ENCODE data around the gene TPCN1.

TPCN1 gene

GRCh38 chr12:113224955-113225354 lies 3.7 kb downstream of the TPCN1 start:
- no peak for DNase-seq (ENCODE audit: low read depth in 2 of 2)

- DNase-seq (ENCODE audit: low read depth in 2 of 2) = no peak
These were observed 5.7 kb downstream of the TPCN1 start for GRCh38 chr12:113226696-113227568.

GRCh38 chr12:113227686-113228391 lies 6.6 kb downstream of the TPCN1 start:
- no peak for DNase-seq (ENCODE audit: low read depth in 2 of 2)

- DNase-seq (ENCODE audit: low read depth in 2 of 2) = no peak
These were observed 7.2 kb downstream of the TPCN1 start for GRCh38 chr12:113228394-113229028.

GRCh38 chr12:113230315-113231234 lies 9.3 kb downstream of the TPCN1 start:
- DNase-seq (ENCODE audit: low read depth in 2 of 2) = no peak

GRCh38 chr12:113231235-113232088 lies 10.2 kb downstream of the TPCN1 start:
- no peak for DNase-seq (ENCODE audit: low read depth in 2 of 2)

GRCh38 chr12:113232089-113232839 lies 11.0 kb downstream of the TPCN1 start:
- DNase-seq (ENCODE audit: low read depth in 2 of 2) = no peak

- DNase-seq (ENCODE audit: low read depth in 2 of 2) = peak; percentile 44 to 53
These were observed 11.7 kb downstream of the TPCN1 start for GRCh38 chr12:113232840-113233585.

- DNase-seq (ENCODE audit: low read depth in 2 of 2) = no peak
These were observed 12.7 kb downstream of the TPCN1 start for GRCh38 chr12:113233967-113234366.

- no peak for DNase-seq (ENCODE audit: low read depth in 2 of 2)
These were observed 13.2 kb downstream of the TPCN1 start for GRCh38 chr12:113234483-113234882.

GRCh38 chr12:113235976-113236375 lies 14.7 kb downstream of the TPCN1 start:
- DNase-seq (ENCODE audit: low read depth in 2 of 2) = no peak

- DNase-seq (ENCODE audit: low read depth in 2 of 2) = no peak
These were observed 15.5 kb downstream of the TPCN1 start for GRCh38 chr12:113236539-113237399.

- no peak for DNase-seq (ENCODE audit: low read depth in 2 of 2)
These were observed 16.5 kb downstream of the TPCN1 start for GRCh38 chr12:113237748-113238147.

- no peak for DNase-seq (ENCODE audit: low read depth in 2 of 2)
These were observed 17.0 kb downstream of the TPCN1 start for GRCh38 chr12:113238309-113238708.

GRCh38 chr12:113239288-113239771 lies 18.1 kb downstream of the TPCN1 start:
- DNase-seq (ENCODE audit: low read depth in 2 of 2) = no peak

- no peak for DNase-seq (ENCODE audit: low read depth in 2 of 2)
These were observed 18.6 kb downstream of the TPCN1 start for GRCh38 chr12:113239811-113240331.

- no peak for DNase-seq (ENCODE audit: low read depth in 2 of 2)
These were observed 19.1 kb downstream of the TPCN1 start for GRCh38 chr12:113240395-113240794.

Measured in stimulated activated CD8-positive, alpha-beta memory T cell treated with anti-CD3 and anti-CD28 coated beads, Interleukin-15, amount 100 ng/mL, for 4 hours (primary cell).